ENCODE measurements around the gene PCNT.
"Not testable (repeated sequence)": the region's sequence is repeated elsewhere in the genome, so short reads cannot be mapped to it uniquely, and the experiment has no call there.

Gene PCNT

GRCh38 chr21:46458315-46459023, 134.5 kb downstream of the PCNT start, which contains the start of gene DIP2A:
Gene DIP2A, plus strand, starts transcription at chr21:46458891. Its CDS starts 241 bp downstream, at chr21:46459132.
- DNase-seq, result peak; percentile 93

- DNase-seq, result no peak
These were observed 135.0 kb downstream of the PCNT start for GRCh38 chr21:46459024-46459355.

GRCh38 chr21:46459356-46460112, 135.6 kb downstream of the PCNT start:
- DNase-seq, result no peak

- DNase-seq, result no peak
These were observed 138.0 kb downstream of the PCNT start for GRCh38 chr21:46461909-46462308.

GRCh38 chr21:46465153-46465552, 141.2 kb downstream of the PCNT start:
- DNase-seq, result not testable (repeated sequence)

GRCh38 chr21:46465651-46466050, 141.7 kb downstream of the PCNT start:
- no peak for DNase-seq

- DNase-seq, result no peak
These were observed 144.3 kb downstream of the PCNT start for GRCh38 chr21:46468108-46468774.

- DNase-seq, result no peak
These were observed 145.3 kb downstream of the PCNT start for GRCh38 chr21:46469275-46469674.

- no peak for DNase-seq
These were observed 147.6 kb downstream of the PCNT start for GRCh38 chr21:46471514-46471913.

GRCh38 chr21:46472246-46472645, 148.3 kb downstream of the PCNT start:
- DNase-seq, result no peak

- DNase-seq, result no peak
These were observed 150.4 kb downstream of the PCNT start for GRCh38 chr21:46474382-46474781.

GRCh38 chr21:46475296-46475695, 151.3 kb downstream of the PCNT start:
- DNase-seq, result no peak

- DNase-seq, result no peak
These were observed 153.8 kb downstream of the PCNT start for GRCh38 chr21:46477765-46478164.

GRCh38 chr21:46478910-46479309, 155.0 kb downstream of the PCNT start:
- DNase-seq, result no peak

GRCh38 chr21:46480466-46480865, 156.5 kb downstream of the PCNT start:
- DNase-seq, result no peak

GRCh38 chr21:46482225-46482845, 158.4 kb downstream of the PCNT start:
- no peak for DNase-seq

- no peak for DNase-seq
These were observed 158.9 kb downstream of the PCNT start for GRCh38 chr21:46482846-46483231.

GRCh38 chr21:46483300-46484295, 159.6 kb downstream of the PCNT start:
- no peak for DNase-seq

GRCh38 chr21:46486481-46487126, 162.6 kb downstream of the PCNT start:
- no peak for DNase-seq

GRCh38 chr21:46489162-46489663, 165.3 kb downstream of the PCNT start:
- DNase-seq, result no peak

- no peak for DNase-seq
These were observed 165.8 kb downstream of the PCNT start for GRCh38 chr21:46489800-46490199.

Measured in NCI-H446 treated with DMSO at 0.1 percent for 48 hours (cell line).